GM12874 (cell line): Measurements from ENCODE around the gene HSPG2.

ENCODE experiments used
- CTCF ChIP-seq: IDR thresholded peaks from 2 replicates; pipeline ENCODE4 v1.5.1; 2011; ENCODE audit warnings: low read depth, mild to moderate bottlenecking, control low read depth, low read length, moderate library complexity; ENCODE audit not compliant: insufficient read depth

The HSPG2 gene

GRCh38 chr1:21854090-21854750, 82.9 kb downstream of the HSPG2 start:
- no peak for TF ChIP-seq CTCF

GRCh38 chr1:21853131-21853427, 84.0 kb downstream of the HSPG2 start:
- TF ChIP-seq CTCF, result no peak

- no peak for TF ChIP-seq CTCF
Observed at GRCh38 chr1:21852282-21853130, 84.6 kb downstream of the HSPG2 start.

GRCh38 chr1:21851430-21852250, 85.5 kb downstream of the HSPG2 start:
- TF ChIP-seq CTCF, result no peak

- TF ChIP-seq CTCF, result no peak
Observed at GRCh38 chr1:21849909-21850576, 87.1 kb downstream of the HSPG2 start.

- TF ChIP-seq CTCF, result no peak
Observed at GRCh38 chr1:21848524-21849174, 88.5 kb downstream of the HSPG2 start.
